Panc1 (cell line): ENCODE measurements around the gene NKPD1. TPM values are rescaled to one million over a fixed set of nuclear protein-coding genes. Genes with fewer than 3 reads are reported as not detected.

ENCODE experiments used
- ATAC-seq: fragments of 200-7000 bp; cut with Tn5 transposase; 2 replicates; pipeline ENCODE4 v1.9.1; 2020; ENCODE audit warnings: mild to moderate bottlenecking, moderate library complexity
- BruUV-seq: library from RNA; stranded (reverse); fragments of 400-500 nt; replicated peaks from 2 replicates; lab custom pipeline; 2021; lab: Mats Ljungman, UMichigan
- CTCF ChIA-PET: fragments of 300-600 bp; sonication (Branson Sonifier 250); formaldehyde crosslinking; loops from one replicate; lab custom pipeline; 2022; ENCODE audit warnings: antibody characterized with exemption; lab: Charles Lee
- POLR2A ChIA-PET: fragments of 300-600 bp; sonication (Branson Sonifier 250); formaldehyde crosslinking; loops from one replicate; lab custom pipeline; 2022; ENCODE audit warnings: antibody characterized with exemption; lab: Charles Lee
- DNase-seq: peaks from one replicate; pipeline ENCODE4 v3.0.0-alpha.2; 2010; ENCODE audit warnings: low read depth, low spot score
- H3K27ac ChIP-seq: 2 replicates; pipeline ENCODE4 v1.5.1; 2011; ENCODE audit warnings: mild to moderate bottlenecking, low read length, inconsistent platforms
- H3K27me3 ChIP-seq: fragments of 200-500 bp; sonication (Bioruptor generic); 2 replicates; pipeline ENCODE4 v1.6.0; 2014; ENCODE audit warnings: low read length, inconsistent platforms; ENCODE audit not compliant: control insufficient read depth, insufficient read depth
- H3K36me3 ChIP-seq: fragments of 200-500 bp; sonication (Bioruptor generic); 2 replicates; pipeline ENCODE4 v1.5.1; 2014; ENCODE audit warnings: inconsistent platforms, mild to moderate bottlenecking, low read length, moderate library complexity; ENCODE audit not compliant: control insufficient read depth, insufficient read depth
- H3K4me1 ChIP-seq: 2 replicates; pipeline ENCODE4 v1.5.1; 2011; ENCODE audit warnings: inconsistent platforms, mild to moderate bottlenecking, low read length, moderate library complexity; ENCODE audit not compliant: control insufficient read depth, insufficient read depth
- H3K4me3 ChIP-seq, 2 experiments: 2 replicates each; pipeline ENCODE4 v1.5.1; 2011 to 2012; ENCODE audit warnings: low read depth in 2 of 2, low read length in 2 of 2, mild to moderate bottlenecking in 2 of 2, inconsistent platforms in 1 of 2, moderate library complexity in 1 of 2
- H3K9me3 ChIP-seq: fragments of 200-500 bp; sonication (Bioruptor generic); 2 replicates; pipeline ENCODE4 v1.5.1; 2014; ENCODE audit warnings: low read depth, mild to moderate bottlenecking, inconsistent platforms, low read length, moderate library complexity; ENCODE audit not compliant: control insufficient read depth, insufficient read depth
- CTCF ChIP-seq: fragments of 450-650 bp; IDR thresholded peaks from 2 replicates; pipeline ENCODE4 v1.5.1; 2017; ENCODE audit warnings: mild to moderate bottlenecking
- POLR2AphosphoS5 ChIP-seq: IDR thresholded peaks from 2 replicates; pipeline ENCODE4 v1.6.1; 2012; ENCODE audit warnings: mild to moderate bottlenecking, low read depth, low read length, moderate library complexity
- REST ChIP-seq, 2 experiments: IDR thresholded peaks; 2 replicates each; pipeline ENCODE4 v1.6.1; 2011 to 2012; ENCODE audit warnings: low read depth in 2 of 2, control low read depth in 1 of 2, low read length in 1 of 2, mild to moderate bottlenecking in 1 of 2, moderate library complexity in 1 of 2; ENCODE audit not compliant: insufficient read depth in 1 of 2
- SIN3A ChIP-seq: IDR thresholded peaks from 2 replicates; pipeline ENCODE4 v1.6.1; 2012; ENCODE audit warnings: low read depth, mild to moderate bottlenecking, low read length, moderate library complexity, borderline replicate concordance; ENCODE audit not compliant: insufficient read depth
- TCF7L2 ChIP-seq: IDR thresholded peaks from 2 replicates; pipeline ENCODE4 v1.6.1; 2011; ENCODE audit warnings: mild to moderate bottlenecking, low read depth, low read length, inconsistent platforms
- in situ Hi-C: cut with HindIII; loops from 2 replicates; pipeline ENCODE4 v1.10.0; 2016; ENCODE audit warnings: low sequenced_read_pairs, low pct_unique_long_range_greater_than_20kb
- intact Hi-C: fragments of 100-400 bp; cut with micrococcal nuclease; formaldehyde crosslinking; loops from one replicate; pipeline ENCODE4 v1.10.0; 2022; ENCODE audit not compliant: unreplicated experiment
- total RNA-seq: library from RNA; stranded (reverse); gene quantifications from one replicate; pipeline ENCODE4 v1.2.1, GENCODE V29; 2021; ENCODE audit not compliant: unreplicated experiment

NKPD1 gene
- total RNA-seq, 1 experiment from 2014 or later = 0.05 TPM

GRCh38 chr19:45140533-45140932 lies 20.2 kb downstream of the NKPD1 start:
- in situ Hi-C loops = no loop called here
- CTCF ChIA-PET = no interaction called here

GRCh38 chr19:45140144-45140503 lies 20.7 kb downstream of the NKPD1 start:
- DNase-seq = no peak

More at GRCh38 chr19:45140533-45140932, 20.2 kb downstream of the NKPD1 start:
- intact Hi-C loops = no loop called here
- H3K36me3 ChIP-seq = no peaks in the 10 kb centered on the region
- H3K4me1 ChIP-seq = no peaks in the 10 kb centered on the region
- DNase-seq (no peak), ATAC-seq (no peak)
- H3K4me3 ChIP-seq = no peak overlapping the region
- H3K27me3 ChIP-seq = no peaks in the 10 kb centered on the region
- POLR2A ChIA-PET = no interaction called here
- H3K27ac ChIP-seq = no peak overlapping the region
- BruUV-seq = no TSS peak
- no peaks in the 10 kb centered on the region for H3K9me3 ChIP-seq
- no peak for TF ChIP-seq CTCF
- no peak for TF ChIP-seq TCF7L2
- no peak for TF ChIP-seq SIN3A
- TF ChIP-seq REST (IDR thresholded peaks at IDR 0.05; ENCODE audit: insufficient read depth in 1 of 2, low read depth in 2 of 2, low read length in 1 of 2) = no peak
- TF ChIP-seq POLR2AphosphoS5 = no peak

More at GRCh38 chr19:45140144-45140503, 20.7 kb downstream of the NKPD1 start:
- CTCF ChIA-PET = no interaction called here
- ATAC-seq = no peak
- Histone ChIP-seq H3K4me3 (no peak overlapping the region), H3K36me3 (no peaks in the 10 kb centered on the region), H3K27ac (no peak overlapping the region), H3K9me3 (no peaks in the 10 kb centered on the region), H3K4me1 (no peaks in the 10 kb centered on the region), H3K27me3 (no peaks in the 10 kb centered on the region)
- POLR2A ChIA-PET = no interaction called here
- intact Hi-C loops = no loop called here
- in situ Hi-C loops = no loop called here
- TF ChIP-seq TCF7L2 (no peak), SIN3A (no peak), CTCF (no peak), REST (IDR thresholded peaks at IDR 0.05; ENCODE audit: insufficient read depth in 1 of 2, low read depth in 2 of 2, low read length in 1 of 2) (no peak), POLR2AphosphoS5 (no peak)
- no TSS peak for BruUV-seq
